ENCODE data around the gene ZSCAN31.

The ZSCAN31 gene

GRCh38 chr6:28347119-28347518 lies 11.2 kb upstream of the ZSCAN31 start:
- TF ChIP-seq, protein P1, sequence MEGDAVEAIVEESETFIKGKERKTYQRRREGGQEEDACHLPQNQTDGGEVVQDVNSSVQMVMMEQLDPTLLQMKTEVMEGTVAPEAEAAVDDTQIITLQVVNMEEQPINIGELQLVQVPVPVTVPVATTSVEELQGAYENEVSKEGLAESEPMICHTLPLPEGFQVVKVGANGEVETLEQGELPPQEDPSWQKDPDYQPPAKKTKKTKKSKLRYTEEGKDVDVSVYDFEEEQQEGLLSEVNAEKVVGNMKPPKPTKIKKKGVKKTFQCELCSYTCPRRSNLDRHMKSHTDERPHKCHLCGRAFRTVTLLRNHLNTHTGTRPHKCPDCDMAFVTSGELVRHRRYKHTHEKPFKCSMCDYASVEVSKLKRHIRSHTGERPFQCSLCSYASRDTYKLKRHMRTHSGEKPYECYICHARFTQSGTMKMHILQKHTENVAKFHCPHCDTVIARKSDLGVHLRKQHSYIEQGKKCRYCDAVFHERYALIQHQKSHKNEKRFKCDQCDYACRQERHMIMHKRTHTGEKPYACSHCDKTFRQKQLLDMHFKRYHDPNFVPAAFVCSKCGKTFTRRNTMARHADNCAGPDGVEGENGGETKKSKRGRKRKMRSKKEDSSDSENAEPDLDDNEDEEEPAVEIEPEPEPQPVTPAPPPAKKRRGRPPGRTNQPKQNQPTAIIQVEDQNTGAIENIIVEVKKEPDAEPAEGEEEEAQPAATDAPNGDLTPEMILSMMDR (IDR thresholded peaks at IDR 0.05; ENCODE audit: control insufficient read depth, insufficient read depth, low read depth, low read length, missing control alignments): no peak
- no peak overlapping the region for H3K4me3 ChIP-seq (ENCODE audit: control insufficient read depth, low read depth, low read length)
- no peak for DNase-seq (ENCODE audit: low read depth)

DNA sequence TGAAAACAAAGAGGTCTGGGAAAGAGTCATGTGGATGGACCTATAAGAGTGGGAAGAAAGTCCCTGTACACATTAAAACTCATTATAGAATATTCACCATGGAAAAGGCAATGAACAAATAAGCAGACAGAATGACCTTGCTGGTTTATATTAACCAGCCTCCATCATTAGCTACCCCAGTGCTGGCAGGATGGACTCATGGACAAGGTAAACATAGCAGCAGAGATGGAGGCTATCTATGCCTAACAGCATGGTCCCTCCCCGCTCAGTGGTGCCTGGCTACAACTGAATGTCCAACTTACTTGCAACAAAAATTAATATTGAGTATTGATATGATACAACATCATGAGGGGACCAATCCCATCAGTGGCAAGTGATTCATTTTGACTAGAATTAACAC lies 9.3 kb upstream of the ZSCAN31 start:
- TF ChIP-seq, protein P1 (IDR thresholded peaks at IDR 0.05; ENCODE audit: control insufficient read depth, insufficient read depth, low read depth, low read length, missing control alignments): no peak

DNA sequence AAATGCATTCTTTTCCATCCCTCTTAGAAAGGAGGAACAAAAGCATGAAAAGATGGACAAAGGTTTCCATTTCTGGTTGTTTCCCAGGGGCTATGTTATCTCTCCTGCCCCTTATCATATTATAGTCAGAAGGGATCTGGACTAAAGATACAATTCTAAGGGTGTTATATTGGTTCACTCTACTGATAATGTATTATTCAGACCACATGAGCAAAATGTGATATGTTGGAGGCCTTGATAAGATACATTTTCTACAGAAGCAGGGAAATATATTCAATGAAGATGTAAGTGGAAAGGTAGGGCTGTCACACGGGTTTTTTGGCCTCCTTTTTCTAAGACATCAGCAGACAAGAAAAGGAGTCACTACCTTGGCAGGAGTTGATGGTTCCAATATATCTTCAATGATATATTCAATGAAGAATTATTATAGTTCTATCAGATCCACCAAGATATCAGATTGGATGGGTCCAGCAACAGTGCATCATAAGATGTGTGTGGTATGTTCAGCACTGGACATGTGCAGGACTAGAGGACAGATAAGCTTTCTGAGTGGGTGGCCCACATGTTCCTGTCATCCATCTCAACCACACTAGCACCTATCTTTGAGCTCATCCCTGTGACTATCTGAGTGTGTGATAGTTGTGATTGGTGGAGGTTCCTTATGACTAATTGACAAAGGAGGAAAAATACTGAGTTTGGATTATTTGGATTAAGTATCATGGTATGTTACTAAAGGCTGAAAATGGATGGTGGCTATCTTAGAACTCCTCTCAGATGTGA lies 8.1 kb upstream of the ZSCAN31 start:
- TF ChIP-seq, protein P1 (IDR thresholded peaks at IDR 0.05; ENCODE audit: control insufficient read depth, insufficient read depth, low read depth, low read length, missing control alignments): no peak
- DNase-seq (ENCODE audit: low read depth): no peak
- H3K4me3 ChIP-seq (ENCODE audit: control insufficient read depth, low read depth, low read length): no peak overlapping the region

More for the DNA sequence above, 9.3 kb upstream of the ZSCAN31 start:
- H3K4me3 ChIP-seq (ENCODE audit: control insufficient read depth, low read depth, low read length): no peak overlapping the region
- DNase-seq (ENCODE audit: low read depth): no peak

DNA sequence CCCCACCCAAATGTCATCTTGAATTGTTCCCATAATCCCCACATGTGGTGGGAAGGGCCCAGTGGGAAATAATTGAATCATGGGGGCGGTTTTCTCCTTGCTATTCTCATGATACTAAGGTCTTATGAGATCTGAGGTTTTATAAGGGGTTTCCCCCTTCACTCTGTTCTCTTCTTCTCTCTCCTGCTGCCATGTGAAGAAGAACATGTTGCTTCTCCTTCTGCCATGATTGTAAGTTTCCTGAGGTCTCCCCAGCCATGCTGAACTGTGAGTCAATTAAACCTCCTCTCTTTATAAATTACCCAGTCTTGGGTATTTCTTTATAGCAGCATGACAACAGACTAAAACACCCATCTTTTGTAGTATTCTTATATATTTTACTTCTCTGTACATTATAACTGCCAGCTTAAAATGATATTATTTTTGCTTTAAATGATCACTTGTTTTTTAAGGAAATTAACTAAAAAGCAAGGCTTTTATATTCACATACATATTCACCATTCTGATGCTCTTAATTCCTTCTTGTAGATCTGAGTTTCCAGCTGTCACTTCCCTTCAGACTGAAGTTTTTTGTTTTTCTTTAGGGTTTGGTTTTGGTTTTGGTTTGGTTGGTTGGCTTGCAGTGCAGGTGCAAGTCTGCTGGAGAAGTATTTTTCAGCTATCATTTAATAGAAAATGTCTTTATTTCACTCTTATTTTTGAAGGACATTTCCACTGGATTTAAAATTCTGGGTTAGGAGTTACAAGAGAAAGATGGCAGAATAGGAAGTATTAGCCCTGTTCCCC lies 4.6 kb upstream of the ZSCAN31 start:
- H3K4me3 ChIP-seq (ENCODE audit: control insufficient read depth, low read depth, low read length): no peak overlapping the region
- no peak for DNase-seq (ENCODE audit: low read depth)
- TF ChIP-seq, protein P1 (IDR thresholded peaks at IDR 0.05; ENCODE audit: control insufficient read depth, insufficient read depth, low read depth, low read length, missing control alignments): no peak

DNA sequence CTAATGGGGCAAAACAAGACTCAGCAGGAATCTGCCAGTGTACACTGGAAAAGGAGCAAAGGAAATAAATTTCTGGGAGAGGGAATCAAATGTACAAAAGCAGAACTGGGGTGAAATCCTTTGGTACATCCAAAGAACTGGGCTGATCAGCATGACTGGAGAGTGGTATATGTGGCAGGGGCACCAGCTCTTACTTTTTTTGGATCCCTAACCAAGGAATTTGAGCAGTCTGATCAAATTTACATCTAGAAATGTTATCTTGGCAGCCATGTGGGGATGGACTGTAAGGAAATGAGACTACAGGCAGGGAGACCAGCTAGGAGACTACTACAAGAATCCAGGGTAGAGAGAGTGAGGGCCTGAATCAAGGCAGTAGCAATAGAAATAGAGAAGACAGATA lies 1.2 kb upstream of the ZSCAN31 start:
- TF ChIP-seq, protein P1 (IDR thresholded peaks at IDR 0.05; ENCODE audit: control insufficient read depth, insufficient read depth, low read depth, low read length, missing control alignments): no peak
- DNase-seq (ENCODE audit: low read depth): no peak
- H3K4me3 ChIP-seq (ENCODE audit: control insufficient read depth, low read depth, low read length): no peak overlapping the region

- TF ChIP-seq, protein P1 (IDR thresholded peaks at IDR 0.05; ENCODE audit: control insufficient read depth, insufficient read depth, low read depth, low read length, missing control alignments): no peak
- DNase-seq (ENCODE audit: low read depth): no peak
- H3K4me3 ChIP-seq (ENCODE audit: control insufficient read depth, low read depth, low read length): peak overlapping the region; percentile 84
Observed at GRCh38 chr6:28336284-28337120, 554 bp upstream of the ZSCAN31 start.

Data from AG09309 (cell line).